ENCODE data around the gene PI4KA.

Gene PI4KA

GRCh38 chr22:20814221-20814808 is 44.3 kb downstream of the PI4KA start:
- DNase-seq: no peak

DNA sequence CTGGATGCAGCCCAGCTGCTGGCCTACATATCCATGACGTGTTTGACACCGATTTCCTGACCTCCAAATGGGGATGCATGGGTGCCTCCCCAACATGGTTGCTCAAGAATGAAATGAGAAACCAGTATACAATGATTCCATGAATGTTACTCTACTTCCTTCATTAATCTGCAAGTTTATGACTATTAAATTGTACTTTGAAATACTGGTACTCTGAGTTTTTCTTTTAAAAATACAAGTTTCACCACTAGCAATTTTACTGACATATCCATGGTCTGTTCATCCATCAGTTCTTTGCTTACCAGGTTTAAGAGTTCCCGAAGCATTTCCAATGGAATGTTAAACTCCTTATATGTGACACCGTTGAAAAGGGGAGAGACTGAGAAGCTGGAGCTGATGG is 45.6 kb downstream of the PI4KA start:
- no peak for DNase-seq

DNA sequence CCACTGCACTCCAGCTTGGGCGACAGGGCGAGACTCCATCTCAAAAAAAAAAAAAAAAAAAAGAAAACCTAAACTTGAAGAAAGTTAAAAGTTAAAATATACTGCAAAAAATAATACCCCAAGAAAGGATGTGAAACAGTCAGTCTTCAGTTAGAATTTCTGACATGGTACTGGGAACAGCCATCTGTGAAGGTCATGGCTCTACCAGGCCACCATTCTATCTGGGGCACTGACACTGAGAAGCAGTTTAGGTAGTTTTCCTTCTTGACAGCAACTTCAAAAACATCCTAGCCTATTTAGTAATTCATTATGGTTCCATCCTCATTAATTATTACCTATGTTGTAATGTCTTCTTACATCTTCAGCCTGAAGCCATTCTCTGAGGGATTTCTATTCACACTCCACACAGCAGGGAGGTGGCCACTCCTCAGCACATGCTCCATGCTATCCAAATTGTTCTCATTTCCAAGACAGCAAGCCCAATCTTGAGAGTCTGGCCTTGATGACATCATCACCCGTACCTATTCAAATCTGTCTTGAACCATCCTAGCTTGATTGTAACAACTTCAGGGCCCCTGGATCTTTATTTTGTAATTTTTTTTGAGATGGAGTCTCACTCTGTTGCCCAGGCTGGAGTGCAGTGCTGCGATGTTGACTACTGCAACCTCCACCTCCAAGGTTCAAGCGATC is 46.5 kb downstream of the PI4KA start:
- no peak for DNase-seq

- DNase-seq: no peak
Observed at GRCh38 chr22:20811171-20811570, 47.4 kb downstream of the PI4KA start.

DNA sequence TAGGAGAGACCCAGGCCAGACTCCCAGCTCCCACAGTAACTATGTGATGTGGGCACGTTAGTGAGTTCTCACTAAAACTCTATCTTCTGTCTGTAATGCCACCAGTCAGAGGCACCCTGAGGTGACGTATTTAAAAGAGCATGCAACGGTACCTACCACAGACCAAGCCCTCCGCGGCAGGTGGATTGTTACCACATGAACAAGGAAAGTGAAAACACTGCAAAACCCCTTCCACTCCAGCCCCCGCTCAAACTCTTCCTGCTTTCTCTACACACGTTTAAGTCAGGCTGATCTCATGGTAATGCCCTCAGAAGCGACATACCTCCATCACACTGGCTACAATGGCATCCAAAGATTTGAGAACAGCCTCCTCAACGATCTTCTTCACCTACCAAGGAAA is 48.0 kb downstream of the PI4KA start:
- DNase-seq: no peak

DNA sequence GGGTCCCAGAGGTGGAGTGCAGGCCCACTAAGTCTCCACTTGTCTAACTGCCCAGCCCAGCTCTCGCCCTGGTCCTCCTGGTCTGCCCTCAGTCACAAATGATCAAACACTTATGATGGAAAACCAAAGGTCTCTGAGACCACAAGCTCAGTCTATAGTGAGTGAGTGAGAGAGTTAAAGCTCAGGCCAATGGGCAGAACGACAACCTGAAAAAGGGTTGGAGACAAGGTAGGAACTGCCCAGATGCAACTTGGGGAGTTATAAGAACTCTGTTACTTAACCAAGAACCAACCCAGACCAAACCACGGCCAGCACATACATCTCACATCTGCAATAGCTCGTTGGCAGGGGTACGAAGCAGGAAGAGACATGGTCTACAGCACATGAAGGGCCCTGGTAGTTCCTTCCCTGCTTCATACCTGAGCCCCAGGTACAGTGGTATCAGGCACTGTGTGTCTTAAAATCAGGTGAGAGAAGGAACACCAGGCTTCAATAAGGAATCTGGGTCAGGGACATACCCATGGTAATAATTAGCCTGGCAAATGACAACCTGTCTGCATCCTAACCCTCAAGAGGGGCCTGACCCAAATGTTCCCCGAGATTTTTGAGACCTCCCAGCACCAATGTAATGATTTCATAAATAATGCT is 48.9 kb downstream of the PI4KA start:
- DNase-seq: no peak

GRCh38 chr22:20808844-20809243 is 49.8 kb downstream of the PI4KA start:
- DNase-seq: no peak

DNA sequence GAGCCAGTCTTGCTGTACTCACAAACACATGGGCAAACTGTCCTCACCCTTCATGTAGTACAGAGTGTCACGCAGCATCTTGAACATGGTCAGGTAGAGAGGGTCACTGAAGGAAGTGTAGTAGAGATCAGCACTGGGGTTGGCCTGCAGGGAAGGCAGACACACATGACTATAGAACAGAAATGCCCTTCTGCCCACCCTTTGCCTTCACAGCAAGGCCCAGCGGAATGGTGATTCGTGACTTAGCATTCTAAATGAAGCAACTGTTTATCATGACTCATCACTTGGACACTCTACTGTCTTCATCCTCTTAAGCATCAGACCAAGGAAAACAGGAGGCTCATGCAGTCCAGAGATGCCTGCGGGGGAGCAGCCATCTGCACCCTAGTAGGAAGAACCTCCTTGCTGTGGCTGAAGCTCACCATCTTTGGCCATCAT is 51.3 kb downstream of the PI4KA start:
- DNase-seq: no peak

- DNase-seq: no peak
Observed at GRCh38 chr22:20805972-20806471, 52.6 kb downstream of the PI4KA start.

GRCh38 chr22:20804650-20805049 is 54.0 kb downstream of the PI4KA start:
- no peak for DNase-seq

DNA sequence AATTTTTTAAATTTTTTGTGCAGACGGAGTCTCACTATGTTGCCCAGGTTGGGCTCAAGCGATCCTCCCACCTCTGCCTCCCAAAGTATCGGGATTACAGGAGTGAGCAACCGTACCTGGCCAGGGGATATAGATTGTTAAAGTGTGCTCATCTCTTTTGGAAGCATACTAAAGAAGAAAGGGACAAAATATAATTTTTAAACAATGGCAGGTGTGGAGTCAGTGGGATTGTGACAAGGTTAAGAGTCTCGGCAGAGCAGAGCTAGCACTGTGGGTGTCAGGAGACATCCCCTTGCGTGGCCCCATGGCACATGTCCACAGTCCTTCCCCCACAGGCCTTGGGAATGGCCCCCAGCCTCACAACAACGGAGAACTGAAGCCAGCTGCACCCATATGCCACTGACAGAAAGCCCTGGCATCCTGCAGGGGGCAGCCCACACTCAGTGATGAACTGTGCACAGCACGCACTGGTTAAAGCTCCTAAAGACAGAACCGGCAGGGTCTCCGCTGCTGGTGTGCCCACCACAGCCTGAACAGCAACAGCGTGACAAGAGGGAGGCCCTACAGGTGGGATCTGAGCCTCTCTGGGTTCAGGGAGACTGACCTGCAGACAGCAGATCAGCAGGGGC is 54.8 kb downstream of the PI4KA start:
- no peak for DNase-seq

DNA sequence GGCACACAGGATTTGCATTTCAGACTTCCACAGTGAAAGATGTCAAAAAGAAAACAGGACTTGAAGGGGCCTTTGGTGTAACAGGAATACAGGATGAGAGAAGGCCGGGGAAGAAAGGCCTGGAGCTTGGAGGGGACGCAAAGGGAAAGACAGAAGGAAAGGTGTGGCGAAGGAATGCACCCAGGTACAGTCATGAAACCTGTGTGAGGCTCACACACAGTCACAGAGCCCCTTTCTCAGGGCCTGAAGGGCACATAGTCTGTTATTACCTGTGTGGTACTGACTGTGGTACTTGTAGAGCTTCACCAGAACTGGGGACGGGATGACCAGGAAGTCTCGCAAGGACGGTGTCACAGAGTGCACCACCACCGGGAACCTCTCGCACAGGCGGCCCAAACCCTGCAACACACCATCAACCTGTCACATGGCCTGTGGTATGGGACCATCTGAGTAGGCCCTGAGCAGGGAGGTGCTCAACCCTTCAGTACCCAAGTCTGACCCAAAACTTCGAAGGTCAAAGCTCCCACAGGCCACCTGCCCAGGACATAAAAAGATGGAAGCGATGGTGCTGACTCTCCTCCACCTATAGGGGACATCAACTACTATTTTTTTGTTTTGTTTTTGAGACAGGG is 55.6 kb downstream of the PI4KA start:
- DNase-seq: no peak

- no peak for DNase-seq
Observed at GRCh38 chr22:20802452-20802851, 56.2 kb downstream of the PI4KA start.

DNA sequence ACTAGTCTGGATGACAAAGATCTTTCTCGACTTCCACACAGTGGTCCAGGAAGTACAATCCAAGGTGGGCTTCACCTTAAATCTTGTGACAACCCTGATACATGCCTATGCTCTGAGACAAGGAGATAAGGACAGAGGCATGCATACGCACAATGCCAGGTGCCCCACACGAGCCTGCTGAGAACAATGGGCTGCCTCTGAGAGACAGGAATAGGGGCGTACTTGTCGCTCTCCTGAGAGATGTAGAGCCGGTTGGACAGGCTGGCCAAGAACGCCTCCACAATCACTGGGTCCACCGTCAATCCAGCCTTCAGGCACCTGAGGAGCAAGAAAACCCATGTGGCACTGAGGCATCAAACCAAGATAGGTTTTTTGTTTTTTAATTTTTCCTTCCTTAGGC is 59.2 kb downstream of the PI4KA start:
- DNase-seq: no peak

- DNase-seq: no peak
Observed at GRCh38 chr22:20798974-20799373, 59.6 kb downstream of the PI4KA start.

DNA sequence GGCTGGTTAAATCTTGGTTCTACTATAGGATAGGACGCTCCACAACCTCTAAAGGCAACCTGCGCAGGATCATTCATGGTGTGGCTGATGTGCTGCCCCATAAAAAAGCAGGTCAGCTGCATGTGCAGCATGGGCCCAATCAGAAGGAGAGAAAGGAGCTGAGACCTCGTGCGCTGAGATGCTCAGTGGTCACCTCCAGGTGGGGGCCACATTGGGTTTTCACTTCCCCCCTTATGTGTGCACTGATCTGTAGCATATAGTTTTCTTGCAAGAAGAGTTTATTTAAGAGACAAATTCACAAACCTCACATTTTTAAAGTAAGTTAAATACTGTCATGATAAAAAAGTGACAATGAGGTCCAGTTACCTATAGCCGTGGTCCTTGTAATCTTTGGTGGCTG is 60.4 kb downstream of the PI4KA start:
- DNase-seq: no peak

- DNase-seq: no peak
Observed at GRCh38 chr22:20796731-20797130, 61.9 kb downstream of the PI4KA start.

- DNase-seq: no peak
Observed at GRCh38 chr22:20794650-20795413, 63.8 kb downstream of the PI4KA start.

GRCh38 chr22:20793748-20794649 is 64.6 kb downstream of the PI4KA start:
- DNase-seq: no peak

DNA sequence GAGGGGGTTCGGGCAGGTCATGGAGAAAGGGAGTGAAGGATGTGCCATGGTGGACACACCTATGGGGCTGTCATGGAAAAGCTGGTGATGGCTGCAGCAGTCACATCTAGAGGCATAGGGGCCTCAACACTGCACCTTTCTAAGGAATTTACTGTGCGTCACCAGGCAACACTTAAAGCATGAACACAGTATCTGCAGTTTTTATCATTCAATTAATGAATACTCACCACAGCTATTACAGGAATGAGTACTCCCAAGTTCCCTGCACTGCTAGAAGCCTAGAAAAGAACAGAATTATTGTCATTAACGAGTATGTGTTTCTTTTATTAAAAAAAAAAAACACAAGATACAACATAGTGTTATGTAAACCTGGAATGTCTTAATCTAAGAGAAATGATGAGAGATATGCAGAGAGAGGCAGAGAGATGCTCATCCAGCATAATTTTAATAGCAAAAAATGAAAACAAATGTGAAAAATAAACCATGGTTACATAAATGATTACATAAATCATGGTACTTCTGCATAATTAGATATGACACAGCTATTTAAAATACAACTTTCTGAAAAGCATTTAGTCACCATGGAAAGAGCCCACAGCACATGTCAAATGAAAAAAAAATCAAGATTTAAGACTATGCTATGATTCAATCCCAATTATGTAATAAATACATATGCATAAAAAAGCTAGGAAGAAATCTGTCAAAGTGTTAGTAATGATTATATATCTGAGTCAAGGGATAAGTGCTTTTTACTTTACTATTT is 65.5 kb downstream of the PI4KA start:
- DNase-seq: no peak

Data from NCI-H2029 (cell line).